MCF 10A (cell line): ENCODE results near the gene CASK. TPM values are rescaled to one million over a fixed set of nuclear protein-coding genes. Genes with fewer than 3 reads are reported as not detected.

Experiments
- BruUV-seq: library from RNA; stranded (reverse); fragments of 400-500 nt; replicated peaks from 2 replicates; lab custom pipeline; 2021; lab: Mats Ljungman, UMichigan
- CTCF ChIA-PET: fragments of 300-600 bp; sonication (Branson Sonifier 250); formaldehyde crosslinking; extraction: SDS; loops from one replicate; lab custom pipeline; 2021; ENCODE audit warnings: antibody characterized with exemption, inconsistent platforms; lab: Yijun Ruan, JAX
- POLR2A ChIA-PET: fragments of 300-600, 350-650 bp; sonication (Branson Sonifier 250); formaldehyde crosslinking; extraction: SDS; loops from one replicate; lab custom pipeline; 2020; ENCODE audit warnings: antibody characterized with exemption, inconsistent platforms; lab: Yijun Ruan, JAX
- DNase-seq: peaks from one replicate; pipeline ENCODE4 v3.0.0-alpha.2; 2018; ENCODE audit not compliant: unreplicated experiment
- H3K27ac Mint-ChIP-seq: one replicate; pipeline ENCODE4 v1.8.0; 2022; ENCODE audit warnings: mild to moderate bottlenecking, low read depth, mixed read lengths; ENCODE audit not compliant: unreplicated experiment
- H3K27me3 Mint-ChIP-seq: one replicate; pipeline ENCODE4 v1.8.0; 2022; ENCODE audit warnings: mixed read lengths; ENCODE audit not compliant: insufficient read depth, unreplicated experiment
- H3K36me3 Mint-ChIP-seq: one replicate; pipeline ENCODE4 v1.8.0; 2022; ENCODE audit warnings: mild to moderate bottlenecking, moderate library complexity, mixed read lengths; ENCODE audit not compliant: insufficient read depth, unreplicated experiment
- H3K4me1 Mint-ChIP-seq: one replicate; pipeline ENCODE4 v1.8.0; 2022; ENCODE audit warnings: mixed read lengths; ENCODE audit not compliant: insufficient read depth, unreplicated experiment
- H3K4me3 Mint-ChIP-seq: one replicate; pipeline ENCODE4 v1.8.0; 2022; ENCODE audit warnings: mild to moderate bottlenecking, moderate library complexity, mixed read lengths; ENCODE audit not compliant: unreplicated experiment
- H3K9me3 Mint-ChIP-seq: one replicate; pipeline ENCODE4 v1.8.0; 2022; ENCODE audit warnings: mixed read lengths; ENCODE audit not compliant: unreplicated experiment
- intact Hi-C: fragments of 100-400 bp; cut with micrococcal nuclease; formaldehyde crosslinking; loops from 2 replicates; pipeline ENCODE4 v1.14.1; 2022
- total RNA-seq: library from RNA; stranded (reverse); gene quantifications from 2 replicates; pipeline ENCODE4 v1.2.3, GENCODE V29; 2022
- TF ChIP-seq, protein P1 (sequence below): fragments of 200-600 bp; IDR thresholded peaks from one replicate; pipeline ENCODE4 v1.8.0; 2022; ENCODE audit warnings: antibody characterized with exemption, mild to moderate bottlenecking; ENCODE audit not compliant: unreplicated experiment

CASK gene
- total RNA-seq, 1 experiment from 2014 or later: 34.9 TPM

DNA sequence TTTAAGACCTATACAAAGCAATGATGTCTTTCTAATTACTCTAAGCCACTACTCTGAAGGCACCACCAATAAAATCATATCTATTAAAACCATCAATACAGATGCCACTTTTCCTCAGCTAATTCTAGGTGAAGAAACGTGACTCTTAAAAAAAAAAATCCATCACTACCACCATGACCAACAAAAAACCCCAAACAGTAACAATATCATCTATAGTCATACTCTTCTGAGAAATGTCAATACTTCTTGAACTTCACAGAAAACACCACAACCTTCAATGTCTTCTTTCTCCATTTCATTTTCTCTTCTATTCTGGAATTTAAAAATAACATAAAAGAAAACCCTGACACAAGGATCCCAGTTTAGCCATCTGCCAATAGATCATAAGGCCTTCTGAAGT is 35.7 kb downstream of the CASK start:
- ChIA-PET POLR2A (no interaction called here), CTCF (interaction anchor here (0.6 kb wide), 1 partner anchor 34 kb away, joined by 3 read pairs; no protein-coding TSS in a partner anchor)
- no TSS peak for BruUV-seq
- no peaks in the 10 kb centered on the region for H3K9me3 Mint-ChIP-seq
- no peak for DNase-seq
- peaks cover 7% of the 10 kb centered on the region for H3K4me1 Mint-ChIP-seq
- H3K4me3 Mint-ChIP-seq: no peak overlapping the region
- intact Hi-C loops: no loop called here
- H3K36me3 Mint-ChIP-seq: no peaks in the 10 kb centered on the region
- H3K27ac Mint-ChIP-seq: no peak overlapping the region
- peaks cover 15% of the 10 kb centered on the region for H3K27me3 Mint-ChIP-seq
- TF ChIP-seq, protein P1, sequence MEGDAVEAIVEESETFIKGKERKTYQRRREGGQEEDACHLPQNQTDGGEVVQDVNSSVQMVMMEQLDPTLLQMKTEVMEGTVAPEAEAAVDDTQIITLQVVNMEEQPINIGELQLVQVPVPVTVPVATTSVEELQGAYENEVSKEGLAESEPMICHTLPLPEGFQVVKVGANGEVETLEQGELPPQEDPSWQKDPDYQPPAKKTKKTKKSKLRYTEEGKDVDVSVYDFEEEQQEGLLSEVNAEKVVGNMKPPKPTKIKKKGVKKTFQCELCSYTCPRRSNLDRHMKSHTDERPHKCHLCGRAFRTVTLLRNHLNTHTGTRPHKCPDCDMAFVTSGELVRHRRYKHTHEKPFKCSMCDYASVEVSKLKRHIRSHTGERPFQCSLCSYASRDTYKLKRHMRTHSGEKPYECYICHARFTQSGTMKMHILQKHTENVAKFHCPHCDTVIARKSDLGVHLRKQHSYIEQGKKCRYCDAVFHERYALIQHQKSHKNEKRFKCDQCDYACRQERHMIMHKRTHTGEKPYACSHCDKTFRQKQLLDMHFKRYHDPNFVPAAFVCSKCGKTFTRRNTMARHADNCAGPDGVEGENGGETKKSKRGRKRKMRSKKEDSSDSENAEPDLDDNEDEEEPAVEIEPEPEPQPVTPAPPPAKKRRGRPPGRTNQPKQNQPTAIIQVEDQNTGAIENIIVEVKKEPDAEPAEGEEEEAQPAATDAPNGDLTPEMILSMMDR: no peak

DNA sequence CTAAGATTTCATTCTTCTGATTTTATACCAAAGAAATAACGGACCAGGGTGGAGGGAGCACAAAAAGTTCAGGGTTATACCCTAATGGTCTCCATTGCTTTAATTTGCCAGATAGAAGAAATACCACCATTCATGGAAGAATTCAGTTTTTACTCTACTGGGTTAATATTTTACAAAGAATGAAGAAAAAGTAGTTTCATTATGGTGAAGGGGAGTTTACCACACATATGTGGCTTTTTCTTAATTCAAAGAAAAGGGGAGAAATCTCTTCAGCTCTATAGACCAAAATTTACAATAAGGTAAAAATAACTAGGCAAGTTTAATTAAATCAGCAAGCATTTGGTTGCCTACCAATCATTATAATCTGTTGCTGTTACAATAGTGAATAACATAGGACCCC is 37.6 kb downstream of the CASK start:
- H3K27ac Mint-ChIP-seq: no peak overlapping the region
- H3K36me3 Mint-ChIP-seq: no peaks in the 10 kb centered on the region
- CTCF ChIA-PET: no interaction called here
- POLR2A ChIA-PET: interaction anchor here (1.2 kb wide), 1 partner anchor 9 kb away, joined by 3 read pairs; no protein-coding TSS in a partner anchor
- H3K9me3 Mint-ChIP-seq: no peaks in the 10 kb centered on the region
- no TSS peak for BruUV-seq
- no peak for DNase-seq
- H3K27me3 Mint-ChIP-seq: peaks cover 23% of the 10 kb centered on the region
- TF ChIP-seq, protein P1: no peak
- intact Hi-C loops: no loop called here
- no peak overlapping the region for H3K4me3 Mint-ChIP-seq
- H3K4me1 Mint-ChIP-seq: peaks cover 7% of the 10 kb centered on the region

DNA sequence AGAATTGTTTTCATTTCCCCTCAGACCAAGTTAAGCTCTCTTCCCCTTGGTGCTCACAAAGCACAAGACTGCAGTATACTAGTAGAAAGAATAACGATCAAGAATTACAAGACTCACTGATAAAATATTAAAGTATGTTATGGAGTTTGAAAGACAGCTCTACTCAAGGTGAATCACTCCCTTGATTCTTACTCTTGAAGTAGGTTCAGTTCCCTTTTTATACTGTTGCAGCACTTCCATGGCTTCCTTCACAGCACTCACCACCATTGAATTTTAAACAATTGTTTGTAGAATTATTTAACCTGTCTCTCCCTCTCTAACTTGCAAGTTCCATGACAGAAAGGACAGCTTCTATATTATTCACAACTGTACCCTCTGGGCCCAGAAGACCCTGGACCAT is 42.2 kb downstream of the CASK start:
- ChIA-PET CTCF (no interaction called here), POLR2A (interaction anchor here (1.2 kb wide), 1 partner anchor 13 kb away, joined by 3 read pairs; no protein-coding TSS in a partner anchor)
- no peak for DNase-seq
- H3K9me3 Mint-ChIP-seq: no peaks in the 10 kb centered on the region
- BruUV-seq: no TSS peak
- intact Hi-C loops: no loop called here
- H3K4me1 Mint-ChIP-seq: no peaks in the 10 kb centered on the region
- H3K4me3 Mint-ChIP-seq: no peak overlapping the region
- H3K27ac Mint-ChIP-seq: no peak overlapping the region
- peaks cover 22% of the 10 kb centered on the region for H3K27me3 Mint-ChIP-seq
- no peaks in the 10 kb centered on the region for H3K36me3 Mint-ChIP-seq
- TF ChIP-seq, protein P1: no peak

DNA sequence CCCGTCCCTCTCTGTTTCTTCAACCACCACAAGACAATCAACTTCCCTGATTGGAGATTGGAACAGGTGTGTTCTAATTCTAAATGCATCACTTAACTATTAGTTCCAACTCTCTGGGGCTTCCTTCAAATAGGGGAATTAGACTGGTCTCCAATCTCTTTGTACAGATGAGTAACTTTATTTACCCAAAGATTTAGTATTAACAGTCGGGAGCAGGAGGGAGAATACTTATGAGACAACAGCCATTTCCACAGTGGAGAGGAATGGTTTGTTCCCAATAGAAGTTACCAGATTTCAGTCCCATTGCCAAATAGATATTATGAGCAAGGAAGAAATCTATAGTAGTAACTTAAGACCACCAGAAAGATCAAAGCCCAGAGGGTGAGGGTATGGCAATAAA is 46.2 kb downstream of the CASK start:
- no peak overlapping the region for H3K27ac Mint-ChIP-seq
- TF ChIP-seq, protein P1: no peak
- no TSS peak for BruUV-seq
- H3K4me1 Mint-ChIP-seq: no peaks in the 10 kb centered on the region
- H3K36me3 Mint-ChIP-seq: no peaks in the 10 kb centered on the region
- POLR2A ChIA-PET: interaction anchor here (0.7 kb wide), 1 partner anchor 44 kb away, joined by 3 read pairs; no protein-coding TSS in a partner anchor
- H3K4me3 Mint-ChIP-seq: no peak overlapping the region
- CTCF ChIA-PET: no interaction called here
- DNase-seq: no peak
- H3K9me3 Mint-ChIP-seq: no peaks in the 10 kb centered on the region
- peaks cover 42% of the 10 kb centered on the region for H3K27me3 Mint-ChIP-seq
- intact Hi-C loops: no loop called here
